ENCODE results near the gene HTRA2.

- TF ChIP-seq CTCF (IDR thresholded peaks at IDR 0.05 in 4 of 5, conservative IDR thresholded peaks at IDR 0.05 in 1 of 5) (no peak), POLR2A (IDR thresholded peaks at IDR 0.05) (no peak)
Measured at GRCh38 chr2:74493546-74493945, 36.2 kb upstream of the HTRA2 start.
